ENCODE results near the gene FIGN.

The FIGN gene

DNA sequence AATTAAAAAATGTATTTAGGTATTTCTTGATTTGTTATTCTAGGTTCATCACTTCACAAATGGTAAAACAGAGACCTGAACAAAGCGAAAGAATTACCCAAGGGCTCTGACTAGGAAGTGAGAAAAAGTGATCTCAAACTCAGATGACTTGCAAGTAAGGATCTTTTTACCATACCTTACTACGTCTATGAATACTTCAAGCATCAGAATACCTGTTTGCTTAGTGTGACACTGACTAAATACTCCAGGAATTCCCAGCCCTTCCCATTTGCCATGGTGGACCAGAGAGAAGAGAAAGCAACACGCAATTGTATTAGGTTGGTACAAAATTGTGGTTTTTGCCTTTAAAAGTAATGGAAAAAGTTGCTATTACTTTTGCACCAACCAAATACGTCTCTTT, 35.8 kb upstream of the FIGN start:
- TF ChIP-seq, protein P1, sequence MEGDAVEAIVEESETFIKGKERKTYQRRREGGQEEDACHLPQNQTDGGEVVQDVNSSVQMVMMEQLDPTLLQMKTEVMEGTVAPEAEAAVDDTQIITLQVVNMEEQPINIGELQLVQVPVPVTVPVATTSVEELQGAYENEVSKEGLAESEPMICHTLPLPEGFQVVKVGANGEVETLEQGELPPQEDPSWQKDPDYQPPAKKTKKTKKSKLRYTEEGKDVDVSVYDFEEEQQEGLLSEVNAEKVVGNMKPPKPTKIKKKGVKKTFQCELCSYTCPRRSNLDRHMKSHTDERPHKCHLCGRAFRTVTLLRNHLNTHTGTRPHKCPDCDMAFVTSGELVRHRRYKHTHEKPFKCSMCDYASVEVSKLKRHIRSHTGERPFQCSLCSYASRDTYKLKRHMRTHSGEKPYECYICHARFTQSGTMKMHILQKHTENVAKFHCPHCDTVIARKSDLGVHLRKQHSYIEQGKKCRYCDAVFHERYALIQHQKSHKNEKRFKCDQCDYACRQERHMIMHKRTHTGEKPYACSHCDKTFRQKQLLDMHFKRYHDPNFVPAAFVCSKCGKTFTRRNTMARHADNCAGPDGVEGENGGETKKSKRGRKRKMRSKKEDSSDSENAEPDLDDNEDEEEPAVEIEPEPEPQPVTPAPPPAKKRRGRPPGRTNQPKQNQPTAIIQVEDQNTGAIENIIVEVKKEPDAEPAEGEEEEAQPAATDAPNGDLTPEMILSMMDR (IDR thresholded peaks at IDR 0.05; ENCODE audit: low read depth, low read length), result no peak
- no peak for TF ChIP-seq EZH2phosphoT487 (IDR thresholded peaks at IDR 0.05; ENCODE audit: low read depth)
- no peak overlapping the region for H3K4me3 ChIP-seq (ENCODE audit: low read length)

DNA sequence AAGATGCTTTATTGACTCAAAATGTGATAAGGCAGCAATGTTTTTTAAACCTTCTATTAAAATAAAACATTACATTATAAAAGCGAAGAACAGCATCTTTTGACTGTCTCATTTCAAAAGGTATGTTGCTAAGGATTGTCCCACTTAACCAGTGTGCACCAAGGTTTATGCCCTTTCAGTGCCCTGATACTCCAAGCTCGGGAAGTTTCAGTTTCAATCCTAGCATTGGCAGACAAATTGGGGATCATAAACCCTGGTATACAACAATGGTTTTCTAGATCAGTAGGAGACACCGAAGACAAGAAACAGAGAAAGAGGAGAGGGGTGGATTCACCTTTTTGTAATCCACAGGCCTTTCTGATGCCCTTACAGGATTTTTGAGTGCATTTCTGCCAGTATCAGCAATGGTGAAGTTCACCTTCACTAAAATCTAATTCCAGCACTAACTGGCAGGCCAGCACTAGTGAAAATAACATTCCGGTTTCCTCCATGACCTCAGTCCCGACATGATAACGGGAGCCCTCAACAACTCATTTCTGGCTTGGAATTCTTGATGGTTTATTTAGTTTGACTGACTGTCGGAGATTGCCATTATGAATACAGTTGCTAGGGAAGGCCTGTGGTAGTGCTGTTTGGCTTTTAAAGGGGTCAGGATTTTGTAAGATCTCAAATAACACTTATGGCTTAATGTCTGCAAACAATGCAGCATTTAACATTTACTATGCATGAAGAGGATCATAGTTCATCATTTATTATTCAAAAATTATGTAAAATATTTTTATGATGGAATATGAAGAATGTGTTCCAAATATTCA, 33.3 kb upstream of the FIGN start:
- Histone ChIP-seq H3K4me3 (ENCODE audit: low read length) (no peak overlapping the region), H2AFZ (ENCODE audit: low read depth, low read length) (no peak overlapping the region), H3K27me3 (ENCODE audit: low read depth, low read length) (no peaks in the 10 kb centered on the region), H3K79me2 (ENCODE audit: low read length) (no peaks in the 10 kb centered on the region), H3K36me3 (replicated peaks; ENCODE audit: low read depth, low read length) (no peaks in the 10 kb centered on the region), H3K4me1 (ENCODE audit: low read length) (no peaks in the 10 kb centered on the region), H3K9me3 (ENCODE audit: insufficient read depth, low read length) (no peaks in the 10 kb centered on the region), H3K9ac (ENCODE audit: low read length) (no peak overlapping the region), H4K20me1 (ENCODE audit: insufficient read depth, low read length) (no peaks in the 10 kb centered on the region), H3K4me2 (ENCODE audit: low read length) (no peak overlapping the region), H3K27ac (ENCODE audit: low read length) (no peak overlapping the region)
- TF ChIP-seq, protein P1 (IDR thresholded peaks at IDR 0.05; ENCODE audit: low read depth, low read length), result no peak
- no peak for TF ChIP-seq EZH2phosphoT487 (IDR thresholded peaks at IDR 0.05; ENCODE audit: low read depth)

More for the DNA sequence above, 35.8 kb upstream of the FIGN start:
- H3K27me3 ChIP-seq (ENCODE audit: low read depth, low read length), result no peaks in the 10 kb centered on the region
- H3K27ac ChIP-seq (ENCODE audit: low read length), result no peak overlapping the region
- no peak overlapping the region for H3K9ac ChIP-seq (ENCODE audit: low read length)
- H3K4me1 ChIP-seq (ENCODE audit: low read length), result no peaks in the 10 kb centered on the region
- H2AFZ ChIP-seq (ENCODE audit: low read depth, low read length), result no peak overlapping the region
- no peak overlapping the region for H3K4me2 ChIP-seq (ENCODE audit: low read length)
- H3K79me2 ChIP-seq (ENCODE audit: low read length), result no peaks in the 10 kb centered on the region
- H3K36me3 ChIP-seq (replicated peaks; ENCODE audit: low read depth, low read length), result no peaks in the 10 kb centered on the region
- no peaks in the 10 kb centered on the region for H4K20me1 ChIP-seq (ENCODE audit: insufficient read depth, low read length)
- no peaks in the 10 kb centered on the region for H3K9me3 ChIP-seq (ENCODE audit: insufficient read depth, low read length)

DNA sequence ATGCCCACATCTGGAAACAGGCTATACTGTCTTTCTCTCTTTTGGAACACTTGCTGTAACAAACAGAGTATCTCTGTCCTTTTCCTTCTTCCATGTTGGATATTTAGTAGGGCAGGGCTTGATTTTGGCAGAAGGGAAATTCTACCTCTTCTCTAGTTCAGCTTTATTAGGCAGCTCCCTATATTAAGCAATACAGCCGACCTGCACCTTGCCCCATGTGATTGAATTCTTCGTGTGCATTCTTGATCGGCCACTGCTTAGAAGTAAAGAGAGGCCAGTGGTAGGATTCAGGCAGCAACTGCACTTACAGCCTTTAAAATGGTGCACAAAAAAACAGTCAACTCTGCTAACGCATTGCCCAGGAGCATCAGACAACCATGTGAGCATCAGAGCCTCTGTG, 31.3 kb upstream of the FIGN start:
- Histone ChIP-seq H3K27me3 (ENCODE audit: low read depth, low read length) (no peaks in the 10 kb centered on the region), H3K4me2 (ENCODE audit: low read length) (no peak overlapping the region), H3K36me3 (replicated peaks; ENCODE audit: low read depth, low read length) (no peaks in the 10 kb centered on the region), H3K79me2 (ENCODE audit: low read length) (no peaks in the 10 kb centered on the region), H3K27ac (ENCODE audit: low read length) (no peak overlapping the region), H2AFZ (ENCODE audit: low read depth, low read length) (no peak overlapping the region), H3K4me1 (ENCODE audit: low read length) (no peaks in the 10 kb centered on the region), H3K4me3 (ENCODE audit: low read length) (no peak overlapping the region), H3K9me3 (ENCODE audit: insufficient read depth, low read length) (no peaks in the 10 kb centered on the region), H3K9ac (ENCODE audit: low read length) (no peak overlapping the region), H4K20me1 (ENCODE audit: insufficient read depth, low read length) (no peaks in the 10 kb centered on the region)
- TF ChIP-seq EZH2phosphoT487 (IDR thresholded peaks at IDR 0.05; ENCODE audit: low read depth), result no peak
- TF ChIP-seq, protein P1 (IDR thresholded peaks at IDR 0.05; ENCODE audit: low read depth, low read length), result no peak

DNA sequence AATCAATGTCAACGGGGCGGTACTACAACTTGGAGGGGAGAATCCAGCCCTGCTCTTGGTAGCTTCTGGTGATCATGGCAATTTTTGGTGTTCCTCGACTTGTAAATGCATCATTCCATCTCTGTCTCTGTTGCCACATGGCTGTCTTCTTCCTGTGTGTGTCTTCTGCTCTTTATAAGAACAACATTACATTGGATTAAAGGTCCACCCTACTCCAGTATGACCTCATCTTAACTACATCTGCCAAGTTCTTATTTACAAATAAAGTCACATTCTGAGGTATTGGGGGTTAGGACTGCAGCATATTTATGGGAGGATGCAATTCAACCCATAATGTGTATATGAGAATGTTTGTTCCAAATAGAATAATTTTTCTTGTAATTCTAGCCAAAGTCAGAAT, 28.8 kb upstream of the FIGN start:
- TF ChIP-seq, protein P1 (IDR thresholded peaks at IDR 0.05; ENCODE audit: low read depth, low read length), result no peak
- no peak for TF ChIP-seq EZH2phosphoT487 (IDR thresholded peaks at IDR 0.05; ENCODE audit: low read depth)
- Histone ChIP-seq H3K27me3 (ENCODE audit: low read depth, low read length) (no peaks in the 10 kb centered on the region), H3K9ac (ENCODE audit: low read length) (no peak overlapping the region), H2AFZ (ENCODE audit: low read depth, low read length) (no peak overlapping the region), H3K79me2 (ENCODE audit: low read length) (no peaks in the 10 kb centered on the region), H3K27ac (ENCODE audit: low read length) (no peak overlapping the region), H3K4me2 (ENCODE audit: low read length) (no peak overlapping the region), H3K4me1 (ENCODE audit: low read length) (no peaks in the 10 kb centered on the region), H4K20me1 (ENCODE audit: insufficient read depth, low read length) (no peaks in the 10 kb centered on the region), H3K9me3 (ENCODE audit: insufficient read depth, low read length) (no peaks in the 10 kb centered on the region), H3K36me3 (replicated peaks; ENCODE audit: low read depth, low read length) (no peaks in the 10 kb centered on the region), H3K4me3 (ENCODE audit: low read length) (no peak overlapping the region)
